DMS114 treated with DMSO at 0.1 percent for 48 hours (cell line): ENCODE measurements around the gene C21orf58.

Experiments used
- DNase-seq: peaks from one replicate; lab custom pipeline; 2025; ENCODE audit not compliant: unreplicated experiment; lab: John Stamatoyannopoulos, UW

The C21orf58 gene

GRCh38 chr21:46354046-46354445 lies 30.4 kb upstream of the C21orf58 start:
- no peak for DNase-seq

DNA sequence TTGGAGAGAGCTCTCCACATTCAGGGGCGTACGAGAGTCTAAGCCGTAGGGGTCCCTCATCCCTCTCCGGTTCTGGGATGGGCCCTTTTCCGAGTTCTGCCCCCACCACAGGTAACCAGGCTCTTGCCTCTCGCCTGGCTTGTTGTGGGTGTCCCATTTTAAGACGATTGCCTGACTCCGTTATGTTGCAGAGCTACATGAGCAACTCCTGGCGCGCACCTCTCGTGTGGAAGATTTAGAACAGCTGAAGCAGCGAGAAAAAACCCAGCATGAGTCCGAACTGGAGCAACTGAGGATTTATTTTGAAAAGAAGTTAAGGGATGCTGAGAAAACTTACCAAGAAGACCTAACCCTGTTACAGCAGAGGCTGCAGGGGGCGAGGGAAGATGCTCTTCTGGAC lies 29.2 kb upstream of the C21orf58 start:
- DNase-seq = no peak

- no peak for DNase-seq
These were observed 28.5 kb upstream of the C21orf58 start for GRCh38 chr21:46352164-46352515.

- DNase-seq = no peak
These were observed 27.9 kb upstream of the C21orf58 start for GRCh38 chr21:46351476-46352163.

DNA sequence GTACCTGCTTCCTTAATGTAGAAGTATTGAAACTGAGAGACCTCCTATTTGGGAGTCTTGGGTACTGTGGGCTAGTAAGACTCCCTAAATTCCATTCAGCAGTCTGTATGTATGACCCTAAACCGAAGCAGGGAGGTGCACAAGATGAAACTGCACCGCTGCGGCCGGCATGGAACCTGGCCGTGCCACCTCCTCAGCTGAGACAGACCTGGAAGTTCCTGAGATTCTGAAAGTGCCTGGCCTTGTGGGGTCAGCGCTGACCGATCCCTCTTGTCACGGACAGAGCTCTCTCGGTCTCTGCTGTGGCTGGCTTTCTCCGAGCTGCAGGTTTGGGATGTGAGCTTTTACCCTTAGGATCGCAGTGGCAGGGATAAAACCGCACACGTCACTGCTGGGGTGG lies 27.3 kb upstream of the C21orf58 start:
- DNase-seq = no peak

GRCh38 chr21:46350571-46350970 lies 26.9 kb upstream of the C21orf58 start:
- DNase-seq = no peak

DNA sequence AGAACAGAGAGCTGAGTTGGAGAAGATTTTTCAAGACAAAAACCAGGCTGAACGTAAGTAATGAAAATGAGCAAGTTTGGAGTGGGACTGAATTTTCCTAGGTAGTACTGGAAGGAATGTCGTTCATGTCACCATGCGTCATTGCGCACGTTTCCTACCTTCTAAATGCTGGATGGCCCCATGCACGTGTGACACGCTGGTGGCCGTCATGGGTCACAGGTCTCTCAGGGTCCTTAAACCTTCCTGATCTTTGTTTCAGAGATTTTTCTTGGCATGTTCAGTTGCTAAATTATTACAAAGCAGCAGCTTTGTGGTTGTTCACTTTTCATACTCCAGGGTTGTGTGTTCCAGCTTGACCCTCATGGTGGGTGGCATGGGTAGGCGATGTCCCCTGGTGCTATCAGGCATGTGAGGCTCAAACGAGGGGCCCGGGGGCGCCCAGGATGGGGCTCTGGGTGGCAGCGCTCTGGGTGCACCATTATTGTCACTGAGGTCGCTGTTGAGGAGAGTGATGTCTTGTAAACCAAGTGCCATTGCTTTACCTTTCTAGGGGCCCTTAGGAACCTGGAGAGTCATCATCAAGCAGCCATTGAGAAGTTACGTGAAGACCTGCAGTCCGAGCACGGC lies 25.6 kb upstream of the C21orf58 start:
- DNase-seq = no peak

- DNase-seq = no peak
These were observed 24.2 kb upstream of the C21orf58 start for GRCh38 chr21:46347791-46348381.

DNA sequence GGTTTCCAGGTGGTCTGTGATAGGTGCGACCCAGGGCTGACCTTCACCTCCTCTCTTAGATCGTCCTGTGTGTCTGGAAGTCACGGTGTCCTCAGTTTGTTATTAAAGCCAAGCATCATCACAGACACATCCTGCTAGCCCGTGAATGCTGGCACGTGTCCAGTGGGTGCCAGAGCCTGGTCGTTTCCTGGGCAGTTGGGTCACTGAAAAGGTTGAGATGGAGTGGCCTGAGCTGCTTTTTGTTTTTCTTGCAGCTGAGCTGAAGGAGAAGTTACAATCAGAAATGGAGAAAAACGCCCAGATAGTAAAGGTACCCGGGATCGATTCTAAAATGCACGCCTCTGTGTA lies 23.5 kb upstream of the C21orf58 start:
- DNase-seq = no peak

DNA sequence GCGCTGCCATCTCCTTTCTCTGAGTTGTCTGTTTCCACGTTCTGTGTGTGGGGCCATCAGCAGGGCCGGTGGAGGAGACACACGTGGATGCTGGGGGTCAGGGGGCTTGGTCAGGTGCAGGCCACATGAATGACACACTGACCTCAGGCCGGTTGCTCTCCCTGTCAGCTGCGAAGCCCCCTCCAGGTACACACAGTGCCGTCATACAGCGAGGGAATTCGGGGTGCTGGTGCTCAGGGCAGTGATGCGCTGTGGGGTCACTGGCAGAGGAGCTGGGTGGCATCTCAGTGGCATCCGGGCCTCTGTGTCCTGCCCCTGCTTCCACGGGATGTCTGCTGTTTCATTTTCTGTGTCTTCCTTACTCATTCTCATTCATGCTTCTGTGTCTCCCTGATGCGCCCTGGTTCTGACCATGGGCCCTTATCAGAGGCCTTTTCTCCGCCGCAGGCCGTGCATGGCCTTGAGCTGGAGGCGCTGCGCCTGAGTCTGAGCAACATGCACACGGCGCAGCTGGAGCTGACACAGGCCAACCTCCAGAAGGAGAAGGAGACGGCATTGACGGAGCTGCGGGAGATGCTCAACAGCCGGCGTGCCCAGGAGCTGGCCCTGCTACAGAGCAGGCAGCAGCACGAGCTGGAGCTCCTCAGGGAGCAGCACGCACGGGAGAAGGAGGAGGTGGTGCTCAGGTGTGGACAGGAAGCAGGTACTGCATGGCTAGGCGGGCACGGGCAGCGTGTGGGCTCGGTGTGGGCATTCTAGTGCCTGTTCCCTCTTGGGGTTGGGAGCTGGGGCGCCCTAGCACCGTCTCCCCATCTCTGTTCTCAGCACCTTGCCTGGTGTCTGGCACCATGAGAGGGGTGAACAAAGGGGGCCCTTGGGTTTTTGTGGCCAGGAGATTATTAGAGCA lies 22.9 kb upstream of the C21orf58 start:
- no peak for DNase-seq

DNA sequence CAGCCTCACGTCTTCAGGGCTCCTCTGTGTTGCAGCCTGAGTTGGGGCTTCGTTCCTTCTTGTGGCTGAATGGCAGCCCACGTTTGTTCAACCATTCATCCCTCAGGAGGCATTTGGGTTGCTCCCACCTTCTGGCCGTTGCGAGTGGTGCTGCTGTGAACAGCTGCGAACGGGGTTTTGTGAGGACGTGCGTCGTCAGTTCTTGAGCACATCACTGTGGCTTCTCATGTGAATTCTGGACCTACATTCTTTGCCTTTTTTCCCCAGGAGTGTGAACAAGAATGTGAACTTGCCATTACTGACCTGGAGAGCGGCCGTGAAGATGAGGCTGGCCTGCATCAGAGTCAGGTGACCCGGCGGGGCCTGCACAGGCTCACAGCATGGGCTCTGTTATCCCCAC lies 22.2 kb upstream of the C21orf58 start:
- DNase-seq = no peak

DNA sequence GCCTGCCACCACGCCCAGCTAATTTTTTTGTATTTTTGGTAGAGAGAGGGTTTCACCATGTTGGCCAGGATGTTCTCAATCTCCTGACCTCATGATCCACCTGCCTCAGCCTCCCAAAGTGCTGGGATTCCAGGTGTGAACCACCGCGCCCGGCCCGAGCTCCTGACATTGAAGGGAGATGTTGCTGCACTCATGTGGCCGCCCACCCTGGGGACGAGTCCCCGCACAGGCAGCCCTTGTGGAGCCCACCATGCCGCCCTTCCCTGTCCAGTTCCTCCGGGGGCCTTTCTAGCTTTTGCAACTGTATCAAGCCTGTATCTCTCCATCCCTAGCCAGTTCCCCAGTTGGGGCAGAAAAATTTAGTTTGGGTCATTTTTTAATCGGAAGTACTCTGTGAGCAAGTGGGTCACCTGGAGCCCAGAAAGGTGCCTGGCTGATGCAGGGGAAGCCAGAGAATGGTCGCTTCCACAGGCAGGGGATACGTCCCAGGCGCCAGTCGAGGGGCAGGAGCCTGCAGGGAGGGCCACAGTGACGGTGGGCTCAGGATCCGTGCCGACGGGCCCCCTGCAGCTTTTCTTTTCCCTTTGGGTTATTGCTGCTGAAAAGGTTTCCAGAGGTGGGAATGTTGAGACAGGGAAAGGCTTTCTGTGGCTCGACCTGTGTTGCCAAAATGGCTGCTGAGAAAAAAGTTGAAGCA lies 20.7 kb upstream of the C21orf58 start:
- no peak for DNase-seq

DNA sequence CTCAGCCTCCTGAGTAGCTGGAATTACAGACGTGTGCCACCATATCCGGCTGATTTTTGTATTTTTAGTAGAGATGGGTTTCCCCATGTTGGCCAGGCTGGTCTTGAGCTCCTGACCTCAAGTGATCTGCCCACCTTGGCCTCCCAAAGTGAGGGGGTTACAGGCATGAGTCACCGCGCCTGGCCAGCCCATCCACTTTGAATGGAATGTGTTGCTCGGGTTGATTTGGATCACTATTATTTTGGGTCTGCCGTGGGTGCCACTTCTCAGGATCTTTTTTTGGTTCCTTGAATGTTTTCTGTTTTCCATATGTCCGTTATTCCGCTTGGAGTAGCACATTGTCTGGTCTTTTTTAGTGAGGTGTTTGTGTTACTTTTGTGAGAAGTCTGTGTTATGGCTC lies 17.3 kb upstream of the C21orf58 start:
- no peak for DNase-seq

- DNase-seq = no peak
These were observed 12.9 kb upstream of the C21orf58 start for GRCh38 chr21:46336603-46337002.

GRCh38 chr21:46334351-46335140 lies 10.9 kb upstream of the C21orf58 start:
- no peak for DNase-seq

GRCh38 chr21:46329796-46330195 lies 6.1 kb upstream of the C21orf58 start:
- DNase-seq = no peak

DNA sequence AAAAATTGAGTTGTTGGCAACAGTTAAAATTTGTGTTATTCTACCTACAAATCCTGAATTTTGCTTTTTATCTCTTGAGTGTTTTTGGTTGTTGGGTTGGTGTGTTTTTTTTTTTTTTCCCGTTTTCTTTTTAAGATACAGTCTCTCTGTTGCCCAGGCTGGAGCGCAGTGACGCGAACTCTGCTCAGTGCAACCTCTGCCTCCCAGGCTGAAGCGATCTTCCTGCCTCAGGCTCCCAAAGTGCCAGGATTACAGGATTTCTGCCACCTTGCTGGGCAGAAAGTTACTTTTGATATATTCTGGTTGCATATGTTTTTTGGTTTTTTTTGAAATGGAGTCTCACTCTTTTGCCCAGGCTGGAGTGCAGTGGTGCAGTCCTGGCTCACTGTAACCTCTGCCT lies 4.5 kb upstream of the C21orf58 start:
- DNase-seq = no peak

GRCh38 chr21:46327711-46328110 lies 4.0 kb upstream of the C21orf58 start:
- DNase-seq = no peak

DNA sequence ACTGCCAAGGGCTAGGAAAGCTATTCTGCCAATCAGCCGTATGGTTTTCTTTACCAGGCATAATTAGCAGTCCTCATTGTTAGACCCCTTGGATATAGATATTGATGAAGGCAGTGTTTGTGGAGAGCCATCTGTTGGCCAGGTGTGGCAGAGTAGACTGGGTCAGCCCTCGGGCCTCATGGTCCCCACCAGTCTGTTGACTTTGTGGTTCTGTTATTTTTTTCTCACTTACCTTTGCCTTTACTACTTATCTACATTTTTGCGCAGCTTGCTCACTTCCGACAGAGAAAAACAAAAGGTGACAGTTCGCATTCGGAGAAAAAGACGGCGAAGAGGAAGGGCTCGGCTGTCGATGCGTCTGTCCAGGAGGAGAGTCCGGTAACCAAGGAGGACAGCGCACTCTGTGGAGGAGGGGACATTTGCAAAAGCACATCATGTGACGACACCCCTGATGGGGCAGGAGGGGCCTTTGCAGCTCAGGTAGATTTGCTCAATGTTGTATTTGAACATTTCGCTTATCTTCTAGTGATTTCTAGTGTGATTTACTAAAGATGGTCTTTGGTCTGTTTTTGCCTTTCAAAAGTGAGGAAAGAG lies 2.5 kb upstream of the C21orf58 start:
- DNase-seq = no peak
